Loucy (cell line): ENCODE data around the gene CPZ.

ENCODE experiments used
- H2AFZ ChIP-seq: fragments of 200-600 bp; sonication (generic); 2 replicates; pipeline ENCODE4 v1.6.0; 2016; ENCODE audit warnings: antibody characterized with exemption, mild to moderate bottlenecking, low read length, moderate library complexity
- H3F3A ChIP-seq: fragments of 200-600 bp; 2 replicates; pipeline ENCODE4 v1.6.0; 2016; ENCODE audit warnings: antibody characterized with exemption, low read depth, mild to moderate bottlenecking
- H3K27me3 ChIP-seq: fragments of 200-600 bp; sonication (generic); 2 replicates; pipeline ENCODE4 v1.6.1; 2014; ENCODE audit warnings: low read length, mild to moderate bottlenecking; ENCODE audit not compliant: insufficient read depth, poor library complexity, severe bottlenecking
- H3K36me3 ChIP-seq: fragments of 200-600 bp; sonication (generic); 2 replicates; pipeline ENCODE4 v1.6.1; 2016; ENCODE audit warnings: low read length; ENCODE audit not compliant: insufficient read depth
- H3K4me1 ChIP-seq: fragments of 200-600 bp; sonication (generic); 2 replicates; pipeline ENCODE4 v1.5.1; 2014; ENCODE audit warnings: low read length, mild to moderate bottlenecking; ENCODE audit not compliant: insufficient read depth, poor library complexity, severe bottlenecking
- H3K4me2 ChIP-seq: fragments of 200-600 bp; sonication (generic); 2 replicates; pipeline ENCODE4 v1.6.0; 2014; ENCODE audit warnings: antibody characterized with exemption, low read length, low read depth, mild to moderate bottlenecking; ENCODE audit not compliant: poor library complexity, severe bottlenecking
- H3K4me3 ChIP-seq: fragments of 200-600 bp; sonication (generic); 2 replicates; pipeline ENCODE4 v1.5.1; 2014; ENCODE audit warnings: low read length, mild to moderate bottlenecking, mixed read lengths; ENCODE audit not compliant: poor library complexity, severe bottlenecking
- H3K79me2 ChIP-seq: fragments of 200-600 bp; sonication (generic); 2 replicates; pipeline ENCODE4 v1.6.1; 2014; ENCODE audit warnings: low read length; ENCODE audit not compliant: insufficient read depth
- H3K9ac ChIP-seq: fragments of 200-600 bp; sonication (generic); 2 replicates; pipeline ENCODE4 v1.6.0; 2014; ENCODE audit warnings: mild to moderate bottlenecking, low read depth, low read length, moderate library complexity; ENCODE audit not compliant: poor library complexity, severe bottlenecking
- H3K9me2 ChIP-seq: fragments of 200-600 bp; sonication (generic); replicated peaks from 2 replicates; pipeline ENCODE4 v1.6.1; 2016; ENCODE audit warnings: low read depth, low read length, mixed read lengths
- H3K9me3 ChIP-seq: fragments of 200-600 bp; sonication (generic); 2 replicates; pipeline ENCODE4 v1.6.1; 2014; ENCODE audit warnings: mild to moderate bottlenecking, antibody characterized with exemption, low read length, low read depth; ENCODE audit not compliant: insufficient read depth
- H4K20me1 ChIP-seq: fragments of 200-600 bp; sonication (generic); 2 replicates; pipeline ENCODE4 v1.6.0; 2014; ENCODE audit warnings: antibody characterized with exemption, low read length, mild to moderate bottlenecking; ENCODE audit not compliant: insufficient read depth, poor library complexity, severe bottlenecking
- EZH2phosphoT487 ChIP-seq: fragments of 200-600 bp; IDR thresholded peaks from 2 replicates; pipeline ENCODE4 v1.6.1; 2018; ENCODE audit warnings: antibody characterized with exemption, mild to moderate bottlenecking, moderate library complexity, borderline replicate concordance
- TF ChIP-seq, protein P1 (sequence below): fragments of 200-600 bp; sonication (generic); conservative IDR thresholded peaks from 2 replicates; pipeline ENCODE4 v1.5.1; 2014; ENCODE audit warnings: mild to moderate bottlenecking, antibody characterized with exemption, low read length

The CPZ gene

GRCh38 chr4:8571702-8572685 lies 20.6 kb upstream of the CPZ start:
- no peaks in the 10 kb centered on the region for H3K4me1 ChIP-seq
- H4K20me1 ChIP-seq, result no peaks in the 10 kb centered on the region
- H3K36me3 ChIP-seq, result no peaks in the 10 kb centered on the region
- H3K27me3 ChIP-seq, result no peaks in the 10 kb centered on the region
- no peak overlapping the region for H3K4me3 ChIP-seq
- H3K9ac ChIP-seq, result no peak overlapping the region
- no peaks in the 10 kb centered on the region for H3F3A ChIP-seq
- no peak for TF ChIP-seq EZH2phosphoT487
- TF ChIP-seq, protein P1, sequence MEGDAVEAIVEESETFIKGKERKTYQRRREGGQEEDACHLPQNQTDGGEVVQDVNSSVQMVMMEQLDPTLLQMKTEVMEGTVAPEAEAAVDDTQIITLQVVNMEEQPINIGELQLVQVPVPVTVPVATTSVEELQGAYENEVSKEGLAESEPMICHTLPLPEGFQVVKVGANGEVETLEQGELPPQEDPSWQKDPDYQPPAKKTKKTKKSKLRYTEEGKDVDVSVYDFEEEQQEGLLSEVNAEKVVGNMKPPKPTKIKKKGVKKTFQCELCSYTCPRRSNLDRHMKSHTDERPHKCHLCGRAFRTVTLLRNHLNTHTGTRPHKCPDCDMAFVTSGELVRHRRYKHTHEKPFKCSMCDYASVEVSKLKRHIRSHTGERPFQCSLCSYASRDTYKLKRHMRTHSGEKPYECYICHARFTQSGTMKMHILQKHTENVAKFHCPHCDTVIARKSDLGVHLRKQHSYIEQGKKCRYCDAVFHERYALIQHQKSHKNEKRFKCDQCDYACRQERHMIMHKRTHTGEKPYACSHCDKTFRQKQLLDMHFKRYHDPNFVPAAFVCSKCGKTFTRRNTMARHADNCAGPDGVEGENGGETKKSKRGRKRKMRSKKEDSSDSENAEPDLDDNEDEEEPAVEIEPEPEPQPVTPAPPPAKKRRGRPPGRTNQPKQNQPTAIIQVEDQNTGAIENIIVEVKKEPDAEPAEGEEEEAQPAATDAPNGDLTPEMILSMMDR, result no peak
- H2AFZ ChIP-seq, result no peak overlapping the region
- H3K9me2 ChIP-seq, result no peaks in the 10 kb centered on the region
- no peaks in the 10 kb centered on the region for H3K9me3 ChIP-seq
- H3K4me2 ChIP-seq, result no peak overlapping the region
- no peaks in the 10 kb centered on the region for H3K79me2 ChIP-seq

DNA sequence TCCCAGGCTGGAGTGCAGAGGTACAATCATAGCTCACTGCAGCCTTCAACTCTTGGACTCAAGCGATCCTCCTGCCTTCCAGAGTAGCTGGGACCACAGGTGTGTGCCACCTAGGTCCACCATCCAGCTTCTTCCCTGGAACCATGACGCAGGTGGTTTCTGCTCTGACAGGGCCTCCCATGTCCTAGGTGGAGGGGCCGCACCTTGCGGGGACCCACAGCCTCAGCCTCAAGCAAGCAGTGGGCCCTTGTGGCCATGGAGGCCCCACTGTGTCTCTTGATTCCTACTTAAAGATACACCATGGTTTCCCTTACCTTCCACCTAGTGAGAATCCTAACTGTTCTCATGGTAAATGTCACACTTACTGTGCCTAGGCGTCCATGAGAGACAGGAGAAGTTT lies 19.3 kb upstream of the CPZ start:
- no peaks in the 10 kb centered on the region for H3K9me3 ChIP-seq
- no peak overlapping the region for H3K9ac ChIP-seq

DNA sequence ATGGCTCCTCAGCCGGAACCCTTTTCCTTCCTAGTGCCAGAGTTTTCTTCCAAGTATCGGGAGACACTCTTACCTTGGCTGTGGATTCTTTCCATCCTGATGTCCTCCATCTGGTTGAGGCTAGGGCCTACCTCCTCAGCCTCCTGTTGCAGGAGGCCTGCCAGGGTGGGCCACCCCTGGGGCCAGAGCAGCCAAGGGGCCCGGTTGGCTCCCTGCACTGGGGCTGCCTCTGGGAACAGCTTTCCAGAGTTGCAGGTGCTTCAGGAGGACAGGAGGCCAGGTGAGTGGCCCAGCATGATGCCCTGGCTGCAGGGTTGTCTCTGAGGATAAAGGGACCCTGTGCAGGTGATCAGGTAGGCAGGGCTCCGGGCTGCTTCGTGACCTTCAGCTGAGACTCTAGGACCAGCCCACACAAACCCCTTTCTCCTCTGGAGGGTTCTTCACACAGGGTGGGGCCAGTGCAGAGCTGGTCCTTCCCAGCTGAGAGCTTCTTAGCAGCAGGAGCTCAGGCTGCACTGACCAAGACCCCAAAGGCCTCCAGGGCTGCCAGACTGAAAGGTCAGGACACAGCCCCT lies 17.7 kb upstream of the CPZ start:
- H3K36me3 ChIP-seq, result no peaks in the 10 kb centered on the region
- H3K4me3 ChIP-seq, result no peak overlapping the region
- no peaks in the 10 kb centered on the region for H3K9me2 ChIP-seq
- H3K9me3 ChIP-seq, result no peaks in the 10 kb centered on the region
- no peak for TF ChIP-seq EZH2phosphoT487
- H4K20me1 ChIP-seq, result no peaks in the 10 kb centered on the region
- no peaks in the 10 kb centered on the region for H3K27me3 ChIP-seq
- H3F3A ChIP-seq, result no peaks in the 10 kb centered on the region
- H3K9ac ChIP-seq, result no peak overlapping the region
- H3K4me2 ChIP-seq, result no peak overlapping the region
- H3K4me1 ChIP-seq, result no peaks in the 10 kb centered on the region
- no peak overlapping the region for H2AFZ ChIP-seq
- H3K79me2 ChIP-seq, result no peaks in the 10 kb centered on the region

More for the DNA sequence above, 19.3 kb upstream of the CPZ start:
- Histone ChIP-seq H3K79me2 (no peaks in the 10 kb centered on the region), H2AFZ (no peak overlapping the region), H3K36me3 (no peaks in the 10 kb centered on the region), H3F3A (no peaks in the 10 kb centered on the region), H3K27me3 (no peaks in the 10 kb centered on the region), H4K20me1 (no peaks in the 10 kb centered on the region), H3K9me2 (no peaks in the 10 kb centered on the region), H3K4me3 (no peak overlapping the region), H3K4me2 (no peak overlapping the region), H3K4me1 (no peaks in the 10 kb centered on the region)
- no peak for TF ChIP-seq EZH2phosphoT487
- TF ChIP-seq, protein P1, result no peak
